Testis (tissue), 3 donors: ENCODE data around the gene DPP3. TPM values are rescaled to one million over a fixed set of nuclear protein-coding genes. Genes with fewer than 3 reads are reported as not detected.

Experiments used
- DNase-seq: peaks from one replicate; pipeline ENCODE4 v3.0.0-alpha.2; 2019
- H3K27ac ChIP-seq, 2 donors: fragments of 200-600 bp; sonication (generic); one replicate each; pipeline ENCODE4 v1.5.1; 2019
- H3K27me3 ChIP-seq: fragments of 200-600 bp; sonication (generic); one replicate; pipeline ENCODE4 v1.5.1; 2019
- H3K36me3 ChIP-seq: fragments of 200-600 bp; sonication (generic); one replicate; pipeline ENCODE4 v1.5.1; 2017; ENCODE audit warnings: low read depth; ENCODE audit errors: missing control alignments
- H3K4me1 ChIP-seq: fragments of 200-600 bp; sonication (generic); one replicate; pipeline ENCODE4 v1.5.1; 2019
- H3K4me3 ChIP-seq, 2 donors: fragments of 200-600 bp; sonication (generic); one replicate each; pipeline ENCODE4 v1.5.1; 2017 to 2019
- H3K9me3 ChIP-seq: fragments of 200-600 bp; sonication (generic); one replicate; pipeline ENCODE4 v1.5.1; 2017
- CTCF ChIP-seq, 3 experiments: fragments of 450-650 bp in 2 of 3; fragments of 200-600 bp in 1 of 3; sonication (generic) in 1 of 3; IDR thresholded peaks; one replicate each; pipeline ENCODE4 v1.5.1; 2016 to 2019; ENCODE audit warnings: antibody characterized with exemption in 3 of 3, mild to moderate bottlenecking in 2 of 3, moderate library complexity in 1 of 3
- POLR2A ChIP-seq: fragments of 450-650 bp; IDR thresholded peaks from one replicate; pipeline ENCODE4 v1.6.1; 2017; ENCODE audit warnings: antibody characterized with exemption, mild to moderate bottlenecking, moderate library complexity
- WGBS, 2 donors: methylation state at CpG; one replicate each; pipeline ENCODE4 v1.1.5; 2018; 5-methylcytosine and 5-hydroxymethylcytosine counted together
- intact Hi-C: fragments of 100-400 bp; cut with DNase I; formaldehyde crosslinking; loops from one replicate; pipeline ENCODE4 v1.15.1; 2023; ENCODE audit warnings: low total_unique reads
- polyA plus RNA-seq: library from polyadenylated mRNA; stranded (reverse); fragments of 350-450 nt; fragmentation: Illumina TruSeq; extraction: RNeasy Lipid Tissue Mini Kit (QIAGEN cat#74804); gene quantifications from one replicate; pipeline ENCODE4 v1.2.3, GENCODE V29; 2014; ENCODE audit warnings: low read depth, low replicate concordance; ENCODE audit not compliant: insufficient read depth
- total RNA-seq, 2 donors: library from RNA; depleted of rRNA; stranded (reverse); fragments of >200 nt; gene quantifications; one replicate each; pipeline ENCODE4 v1.2.3, GENCODE V29; 2016

The DPP3 gene
- total and polyA plus RNA-seq, 3 donors from 2014 or later = 24.8 to 31.0 (median 29.3) TPM

GRCh38 chr11:66510271-66510989, 30.2 kb downstream of the DPP3 start, which contains the start of gene BBS1:
BBS1 (plus strand) TSS chr11:66510635; CDS start chr11:66510660, 25 bp downstream.
- intact Hi-C loops = no loop called here
- no peaks in the 10 kb centered on the region for H3K9me3 ChIP-seq
- peak within 1 kb of the TSS; percentile 70 to 72 for H3K4me3 ChIP-seq
- peaks cover 5% of the 10 kb centered on the region for H3K4me1 ChIP-seq
- H3K27me3 ChIP-seq = no peaks in the 10 kb centered on the region
- peak; percentile 90 for DNase-seq
- peak within 1 kb of the TSS; percentile 14 to 57 for H3K27ac ChIP-seq
- no peaks in the 10 kb centered on the region for H3K36me3 ChIP-seq
- WGBS, 2 donors = 0 to 1% methylated on average over 24 to 31 of the region's 31 CpGs
- no peak for TF ChIP-seq POLR2A

DNA sequence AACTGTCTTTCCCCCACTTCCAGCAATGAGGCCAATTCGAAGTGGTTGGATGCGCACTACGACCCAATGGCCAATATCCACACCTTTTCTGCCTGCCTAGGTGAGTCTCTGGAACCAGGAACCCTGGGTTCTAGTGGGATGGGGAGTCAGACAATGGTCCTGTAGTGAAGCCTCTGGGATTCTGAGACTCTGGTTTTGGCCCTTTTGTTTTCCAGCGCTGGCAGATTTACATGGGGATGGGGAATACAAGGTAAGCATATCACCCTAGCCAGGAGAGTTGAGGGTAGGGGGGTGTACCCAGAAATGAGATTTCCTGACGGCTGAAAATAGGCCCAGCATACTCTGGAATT, 30.7 kb downstream of the DPP3 start:
- DNase-seq = no peak
- WGBS, 2 donors = 1 to 7% methylated on average over 5 of the region's 5 CpGs
- no peaks in the 10 kb centered on the region for H3K36me3 ChIP-seq
- no peaks in the 10 kb centered on the region for H3K9me3 ChIP-seq
- no peak for TF ChIP-seq POLR2A
- no peak for TF ChIP-seq CTCF (IDR thresholded peaks at IDR 0.05)
- peaks cover 5% of the 10 kb centered on the region for H3K4me1 ChIP-seq
- intact Hi-C loops = no loop called here
- H3K27me3 ChIP-seq = no peaks in the 10 kb centered on the region
- peak overlapping the region; percentile 70 to 72 for H3K4me3 ChIP-seq
- peak overlapping the region in 1 of 2 donors; percentile 57 for H3K27ac ChIP-seq

- H3K9me3 ChIP-seq = no peaks in the 10 kb centered on the region
These were observed 43.4 kb downstream of the DPP3 start for GRCh38 chr11:66523611-66524010.

GRCh38 chr11:66524304-66525040, 44.2 kb downstream of the DPP3 start:
- H3K36me3 ChIP-seq = no peaks in the 10 kb centered on the region
- no peak for DNase-seq
- intact Hi-C loops = no loop called here
- H3K4me1 ChIP-seq = no peaks in the 10 kb centered on the region
- no peak overlapping the region for H3K4me3 ChIP-seq
- H3K9me3 ChIP-seq = no peaks in the 10 kb centered on the region
- TF ChIP-seq CTCF (IDR thresholded peaks at IDR 0.05) = no peak
- no peak for TF ChIP-seq POLR2A
- 90 to 93% methylated on average over 10 of the region's 10 CpGs for WGBS, 2 donors
- H3K27ac ChIP-seq = no peak overlapping the region
- no peaks in the 10 kb centered on the region for H3K27me3 ChIP-seq

More at GRCh38 chr11:66523611-66524010, 43.4 kb downstream of the DPP3 start:
- WGBS, 2 donors = 84 to 88% methylated on average over 11 of the region's 11 CpGs
- Histone ChIP-seq H3K4me1 (no peaks in the 10 kb centered on the region), H3K4me3 (no peak overlapping the region), H3K36me3 (no peaks in the 10 kb centered on the region), H3K27ac (no peak overlapping the region), H3K27me3 (no peaks in the 10 kb centered on the region)
- intact Hi-C loops = no loop called here
- TF ChIP-seq CTCF (IDR thresholded peaks at IDR 0.05) = no peak
- TF ChIP-seq POLR2A = no peak
- DNase-seq = no peak

- H3K36me3 ChIP-seq = no peaks in the 10 kb centered on the region
- intact Hi-C loops = no loop called here
- H3K4me1 ChIP-seq = no peaks in the 10 kb centered on the region
These were observed 48.8 kb downstream of the DPP3 start for GRCh38 chr11:66529069-66529468.

More at GRCh38 chr11:66529069-66529468, 48.8 kb downstream of the DPP3 start:
- TF ChIP-seq CTCF (IDR thresholded peaks at IDR 0.05) (no peak), POLR2A (no peak)
- Histone ChIP-seq H3K9me3 (no peaks in the 10 kb centered on the region), H3K27ac (no peak overlapping the region), H3K27me3 (no peaks in the 10 kb centered on the region), H3K4me3 (no peak overlapping the region)
- WGBS, 2 donors = 82 to 84% methylated on average over 10 of the region's 10 CpGs
- DNase-seq = no peak
